Vagina (tissue), 2 donors: ENCODE data around the gene RTTN. TPM values are rescaled to one million over a fixed set of nuclear protein-coding genes. Genes with fewer than 3 reads are reported as not detected.

Experiments
- DNase-seq, 2 donors: peaks; one replicate each; pipeline ENCODE4 v3.0.0-alpha.2; 2017; ENCODE audit errors: extremely low spot score in 2 of 2
- H3K27ac ChIP-seq: fragments of 200-600 bp; sonication (generic); one replicate; pipeline ENCODE4 v1.5.1; 2019
- H3K27me3 ChIP-seq: fragments of 200-600 bp; sonication (generic); one replicate; pipeline ENCODE4 v1.5.1; 2019
- H3K36me3 ChIP-seq, 2 donors: fragments of 200-600 bp; sonication (generic); one replicate each; pipeline ENCODE4 v1.5.1; 2017 to 2019
- H3K4me1 ChIP-seq: fragments of 200-600 bp; sonication (generic); one replicate; pipeline ENCODE4 v1.5.1; 2019
- H3K4me3 ChIP-seq, 2 donors: fragments of 200-600 bp; sonication (generic); 1 replicate in 1 of 2; 2 replicates in 1 of 2; pipeline ENCODE4 v1.5.1; 2016 to 2019
- H3K9me3 ChIP-seq: fragments of 200-600 bp; sonication (generic); one replicate; pipeline ENCODE4 v1.5.1; 2019
- CTCF ChIP-seq, 3 experiments: fragments of 450-650 bp in 2 of 3; fragments of 200-600 bp in 1 of 3; sonication (generic) in 1 of 3; IDR thresholded peaks; one replicate each; pipeline ENCODE4 v1.5.1; 2017 to 2019; ENCODE audit warnings: antibody characterized with exemption in 3 of 3, mild to moderate bottlenecking in 2 of 3, moderate library complexity in 2 of 3
- POLR2A ChIP-seq, 2 donors: fragments of 450-650 bp; IDR thresholded peaks; one replicate each; pipeline ENCODE4 v1.6.1; 2017; ENCODE audit warnings: antibody characterized with exemption in 2 of 2, mild to moderate bottlenecking in 2 of 2, moderate library complexity in 2 of 2
- POLR2AphosphoS5 ChIP-seq, 2 donors: sonication (generic); formaldehyde crosslinking; IDR thresholded peaks; one replicate each; pipeline ENCODE4 v1.9.0; 2017; ENCODE audit warnings: antibody characterized with exemption in 2 of 2, mild to moderate bottlenecking in 2 of 2, low read depth in 1 of 2; ENCODE audit not compliant: insufficient read depth in 1 of 2
- intact Hi-C: fragments of 100-400 bp; cut with DNase I; formaldehyde crosslinking; loops from one replicate; pipeline ENCODE4 v1.15.1; 2023
- total RNA-seq: library from RNA; depleted of rRNA; stranded (reverse); fragments of >200 nt; gene quantifications from one replicate; pipeline ENCODE4 v1.2.3, GENCODE V29; 2016

Gene RTTN
- total RNA-seq, 1 donor from 2014 or later, result 16.7 TPM

GRCh38 chr18:70024093-70024492, 181.4 kb downstream of the RTTN start:
- H3K9me3 ChIP-seq, result no peaks in the 10 kb centered on the region
- H3K27ac ChIP-seq, result no peak overlapping the region
- H3K27me3 ChIP-seq, result no peaks in the 10 kb centered on the region
- no peaks in the 10 kb centered on the region for H3K4me1 ChIP-seq
- TF ChIP-seq CTCF (IDR thresholded peaks at IDR 0.05) (no peak), POLR2AphosphoS5 (IDR thresholded peaks at IDR 0.05; ENCODE audit: insufficient read depth in 1 of 2, low read depth in 1 of 2) (no peak), POLR2A (IDR thresholded peaks at IDR 0.05) (no peak)
- peaks cover 0 to 12% of the 10 kb centered on the region in 2 donors for H3K36me3 ChIP-seq
- H3K4me3 ChIP-seq, result no peak overlapping the region
- intact Hi-C loops, result no loop called here
- DNase-seq, result no peak

GRCh38 chr18:70022636-70023035, 182.9 kb downstream of the RTTN start:
- Histone ChIP-seq H3K4me1 (no peaks in the 10 kb centered on the region), H3K27me3 (no peaks in the 10 kb centered on the region), H3K4me3 (no peak overlapping the region), H3K27ac (no peak overlapping the region), H3K9me3 (no peaks in the 10 kb centered on the region), H3K36me3 (peaks cover 0 to 13% of the 10 kb centered on the region in 2 donors)
- TF ChIP-seq POLR2AphosphoS5 (IDR thresholded peaks at IDR 0.05; ENCODE audit: insufficient read depth in 1 of 2, low read depth in 1 of 2) (no peak), CTCF (IDR thresholded peaks at IDR 0.05) (no peak), POLR2A (IDR thresholded peaks at IDR 0.05) (no peak)
- intact Hi-C loops, result no loop called here
- no peak for DNase-seq

- Histone ChIP-seq H3K4me3 (no peak overlapping the region), H3K36me3 (peaks cover 0 to 22% of the 10 kb centered on the region in 2 donors), H3K27ac (no peak overlapping the region), H3K27me3 (no peaks in the 10 kb centered on the region), H3K4me1 (no peaks in the 10 kb centered on the region), H3K9me3 (no peaks in the 10 kb centered on the region)
- DNase-seq, result no peak
- intact Hi-C loops, result no loop called here
- TF ChIP-seq CTCF (IDR thresholded peaks at IDR 0.05) (no peak), POLR2A (IDR thresholded peaks at IDR 0.05) (no peak), POLR2AphosphoS5 (IDR thresholded peaks at IDR 0.05; ENCODE audit: insufficient read depth in 1 of 2, low read depth in 1 of 2) (no peak)
Observed at GRCh38 chr18:70021498-70021897, 184.0 kb downstream of the RTTN start.

- H3K4me3 ChIP-seq, result no peak overlapping the region
- intact Hi-C loops, result no loop called here
- no peaks in the 10 kb centered on the region for H3K4me1 ChIP-seq
- no peaks in the 10 kb centered on the region for H3K27me3 ChIP-seq
- H3K36me3 ChIP-seq, result peaks cover 0 to 25% of the 10 kb centered on the region in 2 donors
- H3K27ac ChIP-seq, result no peak overlapping the region
- no peak for DNase-seq
- TF ChIP-seq CTCF (IDR thresholded peaks at IDR 0.05), result no peak
- TF ChIP-seq POLR2AphosphoS5 (IDR thresholded peaks at IDR 0.05; ENCODE audit: insufficient read depth in 1 of 2, low read depth in 1 of 2), result no peak
- no peaks in the 10 kb centered on the region for H3K9me3 ChIP-seq
Observed at GRCh38 chr18:70021043-70021442, 184.4 kb downstream of the RTTN start.

GRCh38 chr18:70019991-70020390, 185.5 kb downstream of the RTTN start:
- H3K27me3 ChIP-seq, result no peaks in the 10 kb centered on the region
- intact Hi-C loops, result no loop called here
- no peaks in the 10 kb centered on the region for H3K4me1 ChIP-seq
- no peak overlapping the region for H3K27ac ChIP-seq
- no peaks in the 10 kb centered on the region for H3K9me3 ChIP-seq
- no peak for DNase-seq
- TF ChIP-seq POLR2AphosphoS5 (IDR thresholded peaks at IDR 0.05; ENCODE audit: insufficient read depth in 1 of 2, low read depth in 1 of 2), result no peak
- no peak for TF ChIP-seq POLR2A (IDR thresholded peaks at IDR 0.05)
- TF ChIP-seq CTCF (IDR thresholded peaks at IDR 0.05), result no peak
- peaks cover 0 to 29% of the 10 kb centered on the region in 2 donors for H3K36me3 ChIP-seq
- H3K4me3 ChIP-seq, result no peak overlapping the region
